ENCODE results near the gene GALNT9. TPM values are rescaled to one million over a fixed set of nuclear protein-coding genes. Genes with fewer than 3 reads are reported as not detected.

GALNT9 gene
- polyA plus RNA-seq, 4 donors = 8.7 to 11.7 (median 10.2) TPM

DNA sequence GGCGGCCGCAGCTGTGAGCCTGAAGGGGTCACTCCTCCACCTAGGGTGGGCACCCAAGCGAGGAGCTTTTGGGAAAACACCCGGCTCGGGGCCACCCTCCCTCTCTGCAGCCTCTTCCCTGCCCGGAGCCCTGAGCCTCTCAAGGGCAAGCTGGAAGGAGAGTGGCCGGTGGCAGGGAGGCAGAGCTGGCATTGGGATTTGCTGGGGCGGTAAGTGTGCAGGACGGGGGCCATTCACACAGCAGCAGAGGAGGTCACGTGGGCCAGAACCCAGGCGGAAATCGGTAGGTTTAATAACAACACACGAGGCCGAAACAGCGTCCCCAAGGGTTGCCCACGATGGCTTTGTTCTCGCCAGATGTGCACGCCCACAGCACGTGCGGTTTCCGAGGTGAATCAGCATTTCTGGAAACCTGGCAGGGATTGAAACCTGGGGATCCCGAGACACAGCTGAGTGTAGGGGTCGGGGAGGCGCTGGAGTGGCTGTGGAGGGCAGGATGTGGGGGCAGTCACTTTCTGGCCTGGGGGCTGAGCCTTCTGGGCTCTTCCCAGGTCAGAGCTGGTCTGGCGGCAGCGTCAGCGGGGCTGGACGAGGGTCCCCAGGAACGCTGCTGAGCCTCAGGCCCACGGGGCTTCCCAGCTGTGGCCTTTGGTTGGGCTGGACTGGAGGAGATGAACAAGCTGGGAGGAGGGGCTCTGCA lies 161.6 kb downstream of the GALNT9 start:
- DNase-seq (ENCODE audit: low read depth in 4 of 4, low spot score in 2 of 4) = no peak

DNA sequence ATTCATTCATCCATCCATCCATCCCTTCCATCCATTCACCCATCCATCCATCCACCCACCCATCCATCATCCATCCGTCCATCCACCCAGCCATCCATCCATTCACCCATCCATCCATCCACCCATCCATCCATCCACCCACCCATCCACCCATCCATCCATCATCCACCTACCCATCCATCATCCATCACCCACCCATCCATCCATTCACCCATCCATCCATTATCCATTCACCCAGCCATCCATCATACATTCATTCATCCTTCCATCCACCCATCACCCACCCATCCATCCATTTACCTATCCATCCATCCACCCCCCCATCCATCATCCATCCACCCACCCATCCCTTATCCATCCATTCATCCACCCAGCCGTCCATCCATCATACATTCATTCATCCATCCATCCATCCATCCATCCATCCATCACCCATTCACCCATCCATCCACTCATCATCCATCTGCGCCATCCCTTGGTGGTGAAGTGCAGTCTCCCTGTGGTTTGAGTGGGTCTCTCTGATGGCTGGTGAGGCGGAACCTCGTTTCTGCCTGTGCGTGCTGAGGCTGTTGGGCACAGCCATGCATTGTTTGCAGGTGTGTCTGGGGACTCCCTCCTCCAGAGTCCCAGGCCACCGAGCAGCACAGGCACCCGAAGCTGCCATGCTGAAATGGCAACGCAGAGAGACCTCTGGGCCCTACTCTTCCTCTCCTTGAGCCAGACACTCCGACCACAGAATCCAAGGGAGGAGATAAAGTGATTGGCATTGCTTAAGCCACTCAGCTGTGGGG lies 162.4 kb downstream of the GALNT9 start:
- DNase-seq (ENCODE audit: low read depth in 4 of 4, low spot score in 2 of 4) = no peak

DNA sequence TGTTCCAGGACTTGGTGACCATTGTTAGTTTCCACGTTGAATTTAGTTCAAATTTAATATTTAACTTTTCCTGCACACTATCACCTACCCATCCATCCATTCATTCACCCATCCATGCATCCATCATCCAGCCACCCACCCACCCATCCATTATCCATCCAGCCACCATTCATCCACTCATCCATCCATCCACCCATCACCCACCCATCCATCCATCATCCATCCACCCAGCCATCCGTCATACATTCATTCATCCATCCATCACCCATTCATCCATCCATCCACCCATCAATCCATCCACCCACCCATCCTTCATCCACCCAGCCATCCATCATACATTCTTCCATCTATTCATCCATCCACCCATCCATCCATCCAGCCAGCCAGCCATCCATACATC lies 163.3 kb downstream of the GALNT9 start:
- no peak for DNase-seq (ENCODE audit: low read depth in 4 of 4, low spot score in 2 of 4)

DNA sequence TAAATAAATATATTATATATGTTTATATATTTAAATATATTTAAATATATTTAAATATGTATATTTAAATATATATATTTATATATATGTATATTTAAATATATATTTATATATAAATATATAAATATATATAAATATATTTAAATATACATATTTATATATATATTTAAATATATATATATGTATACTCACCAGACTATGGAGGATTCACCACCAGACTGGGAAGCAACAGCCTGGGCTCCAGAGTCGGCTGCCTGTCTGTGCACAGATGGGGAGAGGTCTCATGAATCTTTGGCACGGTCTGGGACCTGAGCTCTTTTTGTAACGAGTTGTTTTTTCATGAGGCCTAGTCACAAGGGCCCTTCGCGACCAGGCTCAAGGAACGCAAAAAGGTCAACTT lies 163.8 kb downstream of the GALNT9 start:
- DNase-seq (ENCODE audit: low read depth in 4 of 4, low spot score in 2 of 4) = no peak

DNA sequence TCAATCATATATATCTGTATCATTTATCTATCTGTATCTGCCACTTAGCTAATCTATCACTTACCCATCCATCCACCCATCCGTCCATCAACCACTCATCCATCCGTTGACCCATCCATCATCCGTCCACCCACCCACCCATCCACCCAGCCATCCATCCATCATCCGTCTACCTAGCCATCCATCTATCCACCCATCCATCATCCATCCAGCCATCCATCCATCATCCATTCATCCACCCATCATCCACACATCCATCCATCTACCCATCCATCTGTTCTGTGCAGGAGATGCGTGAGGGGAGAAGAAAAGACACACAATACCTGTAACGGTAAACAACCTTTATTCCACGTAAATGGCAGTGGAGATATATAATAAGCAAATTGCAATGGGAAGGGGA lies 165.0 kb downstream of the GALNT9 start:
- DNase-seq (ENCODE audit: low read depth in 4 of 4, low spot score in 2 of 4) = no peak

DNA sequence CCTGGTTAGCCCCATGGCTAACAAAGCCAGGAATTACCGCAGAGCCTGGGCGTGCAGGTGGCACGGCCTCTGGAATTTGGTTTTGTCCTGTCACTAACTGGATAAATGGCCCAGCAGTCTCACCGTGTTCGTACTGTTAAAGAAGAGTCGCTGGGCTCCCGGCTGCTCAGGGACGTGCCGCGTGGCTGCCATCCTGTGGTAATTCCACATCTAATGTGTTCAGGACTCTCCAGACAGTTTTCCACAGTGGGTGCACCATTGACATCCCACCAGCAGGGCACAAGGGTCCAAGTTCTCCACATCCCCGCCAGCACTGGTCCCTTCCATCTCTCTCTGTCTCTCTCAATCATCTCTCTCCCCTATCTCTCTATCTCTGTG lies 165.5 kb downstream of the GALNT9 start:
- no peak for DNase-seq (ENCODE audit: low read depth in 4 of 4, low spot score in 2 of 4)

DNA sequence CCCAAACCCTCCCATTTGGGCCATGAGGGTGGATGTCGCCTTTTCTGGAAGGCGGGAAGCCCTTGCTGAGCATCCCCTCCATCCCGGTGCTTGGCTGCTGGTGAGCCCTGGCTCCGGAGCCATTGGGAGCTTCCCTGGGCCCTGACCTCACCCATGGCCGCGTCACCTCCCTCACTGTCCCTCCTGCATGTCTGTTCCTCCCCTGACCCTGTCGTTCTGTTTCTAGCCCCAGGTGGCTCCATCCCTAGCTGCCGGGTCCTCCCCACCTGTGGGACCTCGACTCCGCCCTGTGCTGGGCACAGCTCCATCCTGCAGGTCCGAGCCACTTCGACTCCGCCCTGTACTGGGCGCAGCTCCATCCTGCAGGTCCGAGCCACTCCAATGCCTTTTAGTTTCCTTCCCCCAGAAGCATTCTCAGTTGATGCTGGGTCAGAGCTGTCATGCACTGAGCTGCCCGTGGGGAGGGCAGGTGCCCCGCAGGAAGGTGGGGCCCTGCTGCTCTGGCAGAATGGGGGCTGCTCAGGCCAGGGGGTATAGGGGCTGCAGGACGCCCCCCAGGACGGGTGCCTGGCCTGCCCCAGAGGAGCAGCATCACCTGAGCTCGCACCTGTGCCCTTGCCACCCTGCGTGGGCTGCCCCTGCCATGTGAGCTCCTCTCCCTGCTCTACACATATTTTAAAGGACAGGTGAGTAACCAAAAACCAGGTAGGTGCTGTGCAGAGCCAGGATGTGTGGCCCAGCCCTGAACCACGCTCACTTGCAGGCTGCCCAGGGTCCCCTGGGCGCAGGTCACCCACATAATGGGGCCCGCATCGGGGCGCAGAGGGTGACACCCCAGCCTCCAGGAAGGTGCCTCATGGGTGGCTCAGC lies 166.1 kb downstream of the GALNT9 start:
- DNase-seq (ENCODE audit: low read depth in 4 of 4, low spot score in 2 of 4) = no peak

DNA sequence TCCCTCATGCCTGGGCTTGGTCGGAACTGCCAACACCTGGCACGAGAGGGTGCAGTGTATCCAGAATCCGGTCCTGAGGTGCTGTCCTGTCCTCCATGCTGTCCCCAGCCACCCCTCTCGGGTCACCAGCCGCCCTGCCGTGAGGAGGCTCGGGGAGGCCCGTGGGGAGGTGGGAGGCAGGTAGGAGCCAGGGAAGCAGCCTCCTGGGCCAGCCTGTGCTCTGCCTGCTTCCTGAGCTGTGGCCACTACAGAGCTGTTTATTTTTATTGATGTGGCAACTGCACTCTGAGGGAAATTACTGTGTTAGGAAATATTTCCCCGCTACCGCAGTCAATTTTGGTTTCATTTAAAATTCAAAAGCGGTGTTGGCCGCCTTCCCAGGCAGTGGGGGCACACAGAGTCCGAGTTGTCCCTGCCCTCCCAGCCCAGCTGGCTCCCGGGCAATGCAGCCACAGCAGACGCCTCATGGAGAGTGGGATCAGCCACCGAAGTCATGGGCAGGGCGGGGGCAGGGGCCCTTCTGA lies 166.8 kb downstream of the GALNT9 start:
- no peak for DNase-seq (ENCODE audit: low read depth in 4 of 4, low spot score in 2 of 4)

DNA sequence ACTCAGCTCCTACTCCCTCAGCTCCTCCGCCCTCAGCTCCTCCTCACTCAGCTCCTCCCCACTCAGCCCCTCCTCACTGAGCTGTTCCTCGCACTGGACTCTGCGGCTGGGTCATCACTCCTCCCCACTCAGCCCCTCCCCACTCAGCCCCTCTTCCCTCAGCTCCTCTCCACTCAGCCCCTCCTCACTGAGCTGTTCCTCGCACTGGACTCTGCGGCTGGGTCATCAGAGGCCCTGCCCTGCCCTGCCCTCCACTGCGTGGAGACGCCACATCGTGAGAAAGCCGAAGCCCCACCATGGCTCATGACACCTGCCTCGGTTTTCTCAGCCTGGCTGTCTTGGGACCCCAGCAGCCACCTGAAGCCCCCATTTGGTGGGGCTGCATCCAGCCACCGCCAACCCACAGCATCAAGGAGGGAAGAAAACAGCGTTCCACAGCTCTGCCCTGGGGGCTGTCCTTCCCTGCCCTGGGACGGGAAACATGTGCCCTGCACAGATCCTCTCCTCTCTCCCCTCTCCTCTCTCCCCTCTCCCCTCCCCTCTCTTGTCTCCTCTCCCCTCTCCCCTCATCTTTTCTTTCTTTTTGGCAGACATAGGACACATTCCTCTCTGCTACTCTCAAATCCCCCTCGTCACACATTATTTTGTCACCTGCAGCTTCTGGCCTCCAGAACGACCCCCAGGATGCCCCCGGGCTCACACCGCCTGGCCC lies 167.4 kb downstream of the GALNT9 start:
- no peak for DNase-seq (ENCODE audit: low read depth in 4 of 4, low spot score in 2 of 4)

DNA sequence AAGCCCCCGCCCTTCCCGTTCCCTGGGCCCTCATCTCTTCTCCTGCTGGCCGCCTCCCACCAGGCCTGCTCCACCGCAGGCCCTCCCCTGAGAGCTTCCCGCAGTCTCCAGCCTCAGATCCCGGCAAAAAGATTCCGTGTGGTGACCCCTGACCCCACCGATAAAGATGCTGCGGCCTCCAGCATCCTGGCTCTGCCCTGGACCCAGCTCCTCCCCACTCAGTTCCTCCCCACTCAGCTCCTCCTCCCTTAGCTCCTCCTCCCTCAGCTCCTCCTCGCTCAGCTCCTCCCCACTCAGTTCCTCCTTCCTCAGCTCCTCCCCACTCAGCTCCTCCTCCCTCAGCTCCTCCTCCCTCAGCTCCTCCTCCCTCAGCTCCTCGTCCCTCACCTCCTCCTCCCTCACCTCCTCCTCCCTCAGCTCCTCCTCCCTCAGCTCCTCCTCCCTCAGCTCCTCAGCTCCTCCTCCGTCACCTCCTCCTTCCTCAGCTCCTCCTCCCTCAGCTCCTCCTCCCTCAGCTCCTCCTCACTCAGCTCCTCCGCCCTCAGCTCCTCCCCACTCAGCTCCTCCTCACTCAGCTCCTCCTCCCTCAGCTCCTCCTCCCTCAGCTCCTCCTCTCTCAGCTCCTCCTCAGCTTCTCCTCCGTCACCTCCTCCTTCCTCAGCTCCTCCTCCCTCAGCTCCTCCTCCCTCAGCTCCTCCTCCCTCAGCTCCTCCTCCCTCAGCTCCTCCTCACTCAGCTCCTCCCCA lies 168.2 kb downstream of the GALNT9 start:
- DNase-seq (ENCODE audit: low read depth in 4 of 4, low spot score in 2 of 4) = no peak

DNA sequence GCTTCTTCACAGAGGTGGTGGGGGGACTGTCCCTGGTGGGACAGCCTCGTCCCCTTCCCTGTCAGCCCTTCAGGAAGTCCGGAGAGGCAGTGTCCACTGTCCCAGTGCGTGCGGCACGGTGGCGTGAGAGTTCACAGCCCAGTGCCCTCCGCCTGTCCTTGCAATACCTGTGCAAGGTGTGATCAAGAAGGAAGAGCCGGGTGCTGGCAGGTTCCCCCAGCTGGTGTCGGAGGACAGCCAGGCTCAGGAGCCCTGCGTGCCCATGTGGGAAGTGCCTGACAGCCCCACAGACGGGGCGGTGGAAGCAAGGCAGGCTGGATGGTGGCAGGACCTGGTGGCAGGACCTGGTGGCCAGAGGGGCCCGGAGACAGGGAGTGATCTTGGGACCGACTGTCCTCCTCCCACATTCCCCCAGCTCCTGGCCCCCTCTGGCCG lies 168.8 kb downstream of the GALNT9 start:
- DNase-seq (ENCODE audit: low read depth in 4 of 4, low spot score in 2 of 4) = no peak

DNA sequence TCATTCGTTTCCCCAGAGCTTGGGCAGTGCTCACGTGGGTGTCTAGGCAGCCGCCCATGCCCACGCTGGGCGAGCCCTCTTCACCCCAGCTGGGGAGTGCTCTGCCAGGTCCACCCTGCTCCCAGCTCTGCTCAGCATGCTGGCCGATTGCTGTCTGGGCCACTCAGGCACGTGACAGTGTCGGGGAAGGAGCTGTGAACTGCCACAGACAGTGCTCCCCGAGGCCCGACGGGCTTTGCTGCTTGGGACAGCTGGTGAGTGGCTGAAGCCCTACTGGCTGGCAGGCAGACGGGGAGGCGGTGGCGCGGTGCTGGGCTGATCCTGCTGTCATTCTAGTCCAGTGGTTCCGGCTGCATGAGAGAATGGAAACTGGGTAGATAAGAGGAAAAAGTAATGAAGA lies 169.4 kb downstream of the GALNT9 start:
- no peak for DNase-seq (ENCODE audit: low read depth in 4 of 4, low spot score in 2 of 4)

DNA sequence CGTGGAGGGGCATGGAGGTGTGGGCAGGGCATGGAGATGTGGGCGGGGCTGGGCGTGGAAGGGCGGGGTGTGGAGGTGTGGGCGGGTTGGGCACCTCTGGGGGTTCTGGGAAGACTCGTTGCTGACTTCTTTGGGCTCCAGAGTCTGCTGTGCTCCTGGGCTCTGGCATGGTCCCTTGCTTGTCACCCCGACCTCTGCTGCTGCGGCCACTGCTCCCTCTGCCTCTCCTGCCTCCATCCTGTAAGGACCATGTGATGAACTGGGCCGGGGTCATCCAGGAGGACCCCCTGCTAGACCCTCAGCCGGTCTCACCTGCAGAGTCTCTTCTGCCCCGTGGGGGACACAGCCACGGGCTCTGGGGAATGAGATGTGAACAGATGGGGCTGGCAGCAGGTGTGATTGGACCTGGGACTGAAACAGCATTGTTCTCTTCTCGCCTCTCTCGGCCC lies 169.8 kb downstream of the GALNT9 start:
- DNase-seq (ENCODE audit: low read depth in 4 of 4, low spot score in 2 of 4) = no peak

DNA sequence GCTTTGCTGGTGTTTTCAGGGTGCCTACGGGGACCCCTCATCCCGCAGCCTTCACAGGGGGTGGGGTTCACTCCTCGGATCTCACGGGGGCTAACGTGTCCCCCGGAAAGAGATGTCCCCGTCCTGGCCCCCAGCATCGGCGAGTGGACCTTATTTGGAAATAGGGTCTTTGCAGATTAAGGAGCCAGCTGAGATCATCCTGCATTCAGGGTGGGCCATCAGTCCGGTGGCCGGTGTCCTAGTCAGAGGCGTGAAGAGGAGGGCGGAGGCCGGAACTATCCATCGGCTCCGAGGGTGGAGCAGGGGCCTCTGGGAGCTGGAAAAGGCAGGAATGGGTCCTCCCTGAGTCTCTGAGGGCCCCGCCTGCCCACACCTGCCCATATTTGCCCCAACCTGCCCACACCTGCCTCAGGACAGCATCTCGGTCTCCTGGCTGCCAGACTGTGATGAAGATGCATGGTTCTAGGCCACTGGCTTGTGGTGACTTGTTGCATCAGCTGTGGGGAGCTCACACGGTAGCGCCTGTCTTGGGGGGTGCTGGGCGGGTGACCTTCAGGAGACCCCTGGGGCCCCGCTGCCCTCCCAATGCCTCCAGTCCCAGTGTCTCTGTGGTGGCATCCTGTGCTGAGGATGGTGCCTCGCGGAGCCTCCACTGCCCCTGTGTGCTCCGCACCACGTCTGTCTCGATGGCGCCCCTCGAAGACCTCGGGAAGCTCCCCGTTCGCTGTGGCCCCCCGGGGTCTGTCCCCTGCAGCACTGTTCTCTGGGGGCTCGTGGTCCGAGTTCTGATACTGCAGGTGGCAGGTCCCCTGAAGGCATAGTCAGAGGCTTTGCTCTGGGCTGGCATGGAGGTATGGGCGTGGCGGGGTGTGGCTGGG lies 170.5 kb downstream of the GALNT9 start:
- no peak for DNase-seq (ENCODE audit: low read depth in 4 of 4, low spot score in 2 of 4)

DNA sequence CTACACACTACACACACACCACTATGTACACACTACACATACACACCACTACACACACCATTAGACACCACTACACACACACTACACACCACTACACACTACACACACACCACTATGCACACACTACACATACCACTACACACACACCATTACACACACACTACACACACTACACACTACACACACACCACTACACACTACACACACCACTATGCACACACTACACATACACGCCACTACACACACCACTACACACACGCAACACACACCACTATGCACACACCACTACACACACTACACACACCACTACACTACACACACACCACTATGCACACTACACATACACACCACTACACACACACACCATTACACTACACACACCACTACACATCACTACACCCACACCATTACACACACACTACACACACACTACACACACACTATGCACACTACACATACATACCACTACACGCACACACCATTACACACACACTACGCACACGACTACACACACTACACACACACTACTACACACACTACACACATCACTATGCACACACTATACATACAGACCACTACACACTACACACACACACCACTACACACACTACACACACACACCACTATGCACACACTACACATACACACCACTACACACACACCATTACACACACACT lies 171.5 kb downstream of the GALNT9 start:
- no peak for DNase-seq (ENCODE audit: low read depth in 4 of 4, low spot score in 2 of 4)

DNA sequence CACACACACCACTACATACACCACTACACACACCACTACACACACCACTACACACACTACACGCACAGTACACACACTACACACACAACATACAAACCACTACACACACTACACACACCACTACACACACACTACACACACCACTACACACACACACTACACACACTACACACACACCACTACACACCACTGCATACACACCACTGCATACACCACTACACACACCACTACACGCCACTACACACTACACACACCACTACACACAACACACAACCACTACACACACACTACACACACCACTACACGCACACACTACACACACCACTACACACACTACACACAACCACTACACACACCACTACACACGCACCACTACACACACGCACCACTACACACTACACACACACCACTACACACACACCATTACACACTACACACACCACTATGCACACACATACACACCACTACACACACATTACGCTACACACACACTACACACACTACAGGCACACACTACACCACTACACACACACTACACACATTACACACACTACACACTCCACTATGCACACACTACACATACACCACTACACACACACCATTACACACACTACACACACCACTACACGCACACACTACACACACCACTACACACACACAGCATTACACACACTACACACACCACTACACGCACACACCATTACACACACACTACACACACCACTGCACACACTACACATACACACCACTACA lies 172.6 kb downstream of the GALNT9 start:
- DNase-seq (ENCODE audit: low read depth in 4 of 4, low spot score in 2 of 4) = no peak
